HG03066 (cell line): Measurements from ENCODE around the gene FYTTD1.
"Not testable (repeated sequence)": the region's sequence is repeated elsewhere in the genome, so short reads cannot be mapped to it uniquely, and the experiment has no call there.

ENCODE experiments used
- ATAC-seq: cut with Tn5 transposase; IDR thresholded peaks from one replicate; pipeline ENCODE4 v1.9.1; 2021; ENCODE audit warnings: low read depth; ENCODE audit not compliant: unreplicated experiment

Gene FYTTD1, protein sequence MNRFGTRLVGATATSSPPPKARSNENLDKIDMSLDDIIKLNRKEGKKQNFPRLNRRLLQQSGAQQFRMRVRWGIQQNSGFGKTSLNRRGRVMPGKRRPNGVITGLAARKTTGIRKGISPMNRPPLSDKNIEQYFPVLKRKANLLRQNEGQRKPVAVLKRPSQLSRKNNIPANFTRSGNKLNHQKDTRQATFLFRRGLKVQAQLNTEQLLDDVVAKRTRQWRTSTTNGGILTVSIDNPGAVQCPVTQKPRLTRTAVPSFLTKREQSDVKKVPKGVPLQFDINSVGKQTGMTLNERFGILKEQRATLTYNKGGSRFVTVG

DNA sequence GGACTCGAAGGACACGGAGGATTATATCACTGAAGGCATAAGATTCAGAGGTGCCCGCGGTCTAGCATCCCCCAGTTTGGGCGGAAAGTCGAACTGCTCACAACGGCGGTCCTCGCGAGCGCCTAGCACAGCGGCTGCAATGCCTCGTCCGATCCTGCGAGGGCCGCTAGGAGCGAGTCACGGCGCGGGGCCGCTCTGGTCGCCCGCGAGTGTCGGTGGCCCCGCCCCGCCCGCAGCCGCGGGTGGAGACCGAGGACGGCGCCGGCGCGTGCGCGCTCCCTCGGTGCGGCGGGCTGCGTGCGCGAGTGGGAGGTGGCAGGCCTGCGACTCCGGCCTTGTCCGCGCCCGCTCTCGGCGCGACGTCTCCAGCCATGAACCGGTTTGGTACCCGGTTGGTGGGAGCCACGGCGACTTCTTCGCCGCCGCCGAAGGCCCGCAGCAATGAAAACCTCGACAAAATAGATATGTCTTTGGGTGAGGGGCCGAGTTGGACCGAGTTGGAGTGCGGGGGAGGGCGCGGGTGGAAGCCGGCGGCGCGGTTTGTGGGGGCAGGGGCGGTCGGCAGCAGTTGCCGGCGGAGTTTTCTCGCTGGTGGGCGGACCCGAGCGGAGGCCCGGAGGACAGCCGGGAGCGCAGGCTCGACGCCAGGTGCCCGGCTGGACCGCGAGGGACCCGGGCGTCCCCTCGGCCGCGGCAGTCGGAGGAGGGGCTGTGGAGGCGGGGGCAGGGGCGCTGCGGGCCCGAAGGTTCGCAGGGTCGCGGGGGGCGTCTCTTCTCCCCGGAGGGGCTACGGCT is at the start of gene FYTTD1:
TSS of gene FYTTD1 (plus strand) at position 283 of the 795 bp plus-strand sequence. CDS start at position 372, 89 bp downstream.
- peak; percentile 72 for ATAC-seq

DNA sequence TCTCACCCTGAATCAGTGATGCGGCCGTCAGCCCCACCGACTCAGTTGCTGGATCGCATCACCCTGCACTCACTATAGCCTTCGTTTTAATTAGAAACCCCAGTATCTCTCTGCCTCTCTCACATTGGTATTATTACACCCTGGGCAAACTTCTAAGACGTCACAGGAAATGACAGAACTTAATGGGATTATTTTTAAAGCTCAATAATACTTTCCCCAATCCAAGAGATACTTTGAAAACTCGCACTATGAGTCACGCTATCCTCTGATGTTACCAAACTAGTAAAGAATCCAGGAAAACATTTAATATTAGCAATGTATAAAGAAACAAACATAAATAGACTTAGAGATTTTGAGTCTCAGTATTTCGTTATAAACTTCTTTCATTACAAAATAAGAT is 49.6 kb upstream of the FYTTD1 start:
- no peak for ATAC-seq

DNA sequence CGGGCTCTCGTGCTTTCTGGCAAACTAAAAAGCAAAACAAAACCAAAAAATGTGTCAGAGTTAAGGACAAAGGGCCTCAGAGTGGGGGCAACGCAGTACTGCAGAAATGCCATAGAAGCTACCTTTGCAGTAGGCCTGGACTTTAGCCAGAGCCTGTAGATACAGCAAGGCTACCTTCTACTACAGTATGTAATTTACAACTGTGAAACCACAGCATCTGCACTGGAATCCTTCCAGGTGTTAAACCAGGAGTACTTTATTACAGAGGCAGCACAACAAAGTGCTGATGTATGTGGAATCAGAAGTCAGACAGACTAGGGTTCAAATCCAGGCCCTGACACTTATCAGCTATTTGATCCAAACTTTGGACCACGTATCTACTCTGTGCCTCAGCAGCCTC is 47.8 kb upstream of the FYTTD1 start:
- ATAC-seq, result no peak

- no peak for ATAC-seq
Observed at GRCh38 chr3:197706658-197707057, 43.0 kb upstream of the FYTTD1 start.

GRCh38 chr3:197709135-197709534 is 40.5 kb upstream of the FYTTD1 start:
- no peak for ATAC-seq

DNA sequence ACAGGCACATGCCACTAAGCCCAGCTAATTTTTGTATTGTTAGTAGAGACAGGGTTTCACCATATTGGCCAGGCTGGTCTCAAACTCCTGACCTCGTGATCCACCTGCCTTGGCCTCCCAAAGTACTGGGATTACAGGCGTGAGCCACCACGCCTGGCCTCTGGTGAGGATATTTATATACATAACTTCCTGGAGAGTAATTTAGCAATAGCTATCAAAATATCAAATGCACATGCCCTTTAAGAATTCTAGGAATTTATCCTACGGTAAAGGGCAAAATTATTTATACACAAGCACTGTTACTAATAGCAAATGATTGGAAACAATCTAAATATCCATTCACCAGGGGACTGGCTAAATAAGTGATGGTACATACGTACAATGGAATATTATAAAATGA is 38.7 kb upstream of the FYTTD1 start:
- not testable (repeated sequence) for ATAC-seq

DNA sequence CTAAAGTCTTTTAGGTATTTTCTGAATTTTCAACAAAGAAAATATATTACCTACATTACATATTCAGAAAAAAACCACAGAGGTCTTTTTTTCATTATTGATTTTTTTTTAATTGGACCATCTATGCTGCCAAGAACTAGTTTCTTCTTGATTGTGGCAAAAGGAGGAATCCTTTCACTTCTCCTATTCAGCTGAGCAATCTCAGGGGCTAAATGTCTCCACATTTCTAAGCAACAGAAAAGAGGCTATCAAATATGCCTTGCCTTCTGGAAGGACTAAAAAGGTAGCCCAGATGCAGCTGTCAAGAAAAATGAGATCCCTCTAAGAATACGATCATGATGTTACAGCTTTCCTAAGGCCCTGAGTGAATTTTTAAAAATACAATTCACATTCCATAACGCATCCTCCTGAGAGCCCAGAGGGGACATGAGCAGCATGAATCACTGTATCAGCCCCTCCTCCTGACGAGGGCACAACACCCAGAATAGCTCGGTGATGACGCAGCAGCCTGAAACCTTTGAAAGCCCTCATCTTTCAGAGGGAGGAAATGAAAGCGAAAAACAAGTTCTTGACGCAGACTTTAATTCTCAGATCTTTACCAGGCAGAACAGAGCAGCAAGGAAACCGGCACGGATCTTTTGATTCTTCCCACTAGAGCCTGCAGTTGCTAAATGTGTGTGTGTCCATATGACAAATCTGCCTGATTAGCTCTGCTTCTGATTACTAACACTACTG is 37.5 kb upstream of the FYTTD1 start:
- ATAC-seq, result peak; percentile 89

DNA sequence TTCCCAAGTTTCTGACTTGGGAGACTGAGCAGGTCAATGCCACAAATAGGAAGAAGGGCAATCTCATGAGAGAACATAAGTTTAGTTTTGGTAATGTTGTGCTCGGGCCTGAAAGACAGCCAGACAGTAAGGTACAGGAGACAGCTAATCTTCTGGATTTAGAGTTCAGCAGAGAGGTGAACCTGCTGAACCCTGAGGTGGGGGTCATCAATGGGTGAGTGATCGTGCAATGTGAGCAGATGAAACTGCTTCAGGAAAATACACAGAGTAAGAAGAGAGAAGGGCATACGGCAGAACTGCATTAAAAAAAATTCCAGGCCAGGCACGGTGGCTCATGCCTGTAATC is 36.2 kb upstream of the FYTTD1 start:
- ATAC-seq, result no peak

DNA sequence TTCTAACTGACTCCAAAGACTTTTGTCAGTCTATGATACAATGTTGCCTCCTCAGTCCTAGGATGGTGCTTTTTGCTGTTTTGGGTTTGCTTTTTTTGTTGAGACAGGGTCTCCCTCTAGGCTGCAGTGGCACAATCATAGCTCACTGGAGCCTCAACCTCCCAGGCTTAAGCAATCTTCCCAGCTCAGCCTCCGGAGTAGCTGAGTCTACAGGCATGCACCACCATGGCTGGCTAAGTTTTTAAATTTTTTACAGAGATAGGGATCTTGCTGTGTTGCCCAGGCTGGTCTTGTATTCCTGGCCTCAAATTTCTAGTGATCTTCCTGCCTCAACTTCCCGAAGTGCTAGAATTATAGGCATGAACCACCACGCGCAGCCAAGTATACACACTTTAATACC is 35.4 kb upstream of the FYTTD1 start:
- ATAC-seq, result no peak

GRCh38 chr3:197718891-197719290 is 30.8 kb upstream of the FYTTD1 start:
- ATAC-seq, result no peak

DNA sequence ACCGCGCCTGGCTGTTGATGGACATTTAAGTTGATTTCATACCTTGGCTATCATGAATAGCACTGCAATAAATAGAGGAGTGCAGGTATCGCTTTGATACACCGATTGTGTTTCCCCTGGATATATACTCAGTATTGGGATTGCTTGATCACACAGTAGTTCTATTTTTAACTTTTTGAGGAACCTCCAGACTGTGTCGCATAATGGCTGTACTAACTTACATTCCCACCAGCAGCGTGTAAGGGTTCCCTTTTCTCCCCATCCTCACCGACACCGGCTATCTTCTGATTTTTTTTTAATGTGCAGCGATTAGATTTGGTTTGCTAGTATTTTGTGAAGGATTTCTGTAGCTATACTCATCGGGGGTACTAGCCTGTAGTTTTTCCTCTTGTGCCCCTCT is 29.0 kb upstream of the FYTTD1 start:
- no peak for ATAC-seq

DNA sequence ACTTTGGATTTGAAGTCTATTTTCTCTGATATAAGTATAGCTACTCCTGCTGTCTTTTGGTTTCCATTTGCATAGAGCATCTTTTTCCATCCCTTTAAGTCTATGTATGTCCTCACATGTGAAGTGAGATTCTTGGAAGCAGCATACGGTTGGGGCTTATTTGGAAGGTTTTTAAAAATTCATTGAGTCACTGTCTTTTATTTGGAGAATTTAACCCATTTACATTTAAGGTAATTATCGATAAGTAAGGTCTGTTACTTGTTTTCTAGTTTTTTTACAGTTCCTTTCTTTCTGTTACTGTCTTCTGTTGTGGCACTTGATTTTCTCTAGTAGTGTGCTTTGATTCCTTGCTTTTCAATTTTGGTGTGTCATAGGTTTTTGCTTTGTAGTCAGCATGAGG is 26.9 kb upstream of the FYTTD1 start:
- no peak for ATAC-seq

DNA sequence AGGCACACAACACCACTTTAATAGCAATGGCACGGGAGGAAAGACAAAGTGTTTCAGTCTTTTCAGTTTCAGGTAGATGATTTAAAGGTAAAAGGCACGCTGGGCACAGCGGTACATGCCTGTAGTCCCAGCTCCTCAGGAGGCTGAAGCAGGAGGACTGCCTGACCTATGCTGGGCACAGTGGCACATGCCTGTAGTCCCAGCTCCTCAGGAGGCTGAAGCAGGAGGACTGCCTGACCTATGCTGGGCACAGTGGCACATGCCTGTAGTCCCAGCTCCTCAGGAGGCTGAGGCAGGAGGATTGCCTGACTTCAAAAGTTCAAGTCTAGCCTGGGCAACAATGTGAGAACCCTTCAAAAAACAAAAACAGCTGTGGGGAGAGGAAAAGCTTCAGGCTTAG is 21.8 kb upstream of the FYTTD1 start:
- ATAC-seq, result not testable (repeated sequence)

DNA sequence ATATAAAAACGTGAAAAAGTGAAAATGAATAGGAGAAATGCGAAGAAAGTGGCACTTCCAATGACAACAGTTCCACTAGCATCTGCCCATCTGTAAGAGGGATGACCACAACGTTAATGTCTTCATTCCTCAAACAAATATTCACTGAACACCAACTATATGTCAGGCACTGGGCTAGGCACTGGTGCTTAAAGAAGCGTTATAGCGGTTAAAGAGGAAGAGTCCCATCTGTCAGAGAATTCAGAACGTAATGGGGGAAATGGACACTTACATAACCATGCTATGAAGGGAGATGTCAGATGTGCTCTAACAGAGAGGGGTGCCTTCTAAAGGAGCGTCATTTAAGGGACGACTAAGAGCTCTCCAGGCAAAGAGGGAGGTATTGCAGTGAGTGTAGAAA is 21.2 kb upstream of the FYTTD1 start:
- no peak for ATAC-seq

GRCh38 chr3:197730200-197730599 is 19.5 kb upstream of the FYTTD1 start:
- no peak for ATAC-seq

- ATAC-seq, result not testable (repeated sequence)
Observed at GRCh38 chr3:197730770-197731169, 18.9 kb upstream of the FYTTD1 start.

GRCh38 chr3:197731483-197731882 is 18.2 kb upstream of the FYTTD1 start:
- not testable (repeated sequence) for ATAC-seq

- ATAC-seq, result no peak
Observed at GRCh38 chr3:197733042-197733441, 16.6 kb upstream of the FYTTD1 start.

DNA sequence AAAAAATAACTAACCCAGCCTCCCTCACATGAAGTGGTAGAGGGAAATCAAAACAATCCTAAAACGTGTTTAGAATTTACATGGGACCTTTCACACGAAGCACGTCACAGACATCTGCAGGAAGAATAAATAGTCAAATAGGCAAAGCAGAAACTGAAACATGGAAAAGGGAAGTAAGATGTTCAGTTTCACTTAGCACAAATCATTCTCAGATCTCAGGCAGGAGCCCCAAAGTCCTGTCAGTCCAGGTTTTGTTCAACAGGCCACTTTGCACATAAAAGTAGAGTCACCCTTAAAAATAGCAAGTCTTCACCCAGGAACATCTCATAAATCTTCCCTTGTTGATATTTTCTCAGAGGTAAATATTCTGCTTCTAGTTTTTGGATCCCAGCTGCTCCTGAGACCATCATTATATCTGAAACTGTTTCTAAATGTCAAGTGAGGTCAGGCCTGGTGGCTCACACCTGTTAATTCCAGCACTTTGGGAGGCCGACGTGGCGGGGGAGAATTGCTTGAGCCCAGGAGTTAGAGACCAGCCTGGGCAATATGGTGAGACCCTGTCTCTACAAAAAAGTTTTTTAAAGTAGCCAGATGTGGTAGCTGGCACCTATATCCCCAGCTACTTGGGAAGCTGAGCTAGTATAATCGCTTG is 14.9 kb upstream of the FYTTD1 start:
- peak; percentile 28 for ATAC-seq

GRCh38 chr3:197736010-197736490 is 13.6 kb upstream of the FYTTD1 start:
- ATAC-seq, result no peak
